Measurements from ENCODE around the gene UTP25.

DNA sequence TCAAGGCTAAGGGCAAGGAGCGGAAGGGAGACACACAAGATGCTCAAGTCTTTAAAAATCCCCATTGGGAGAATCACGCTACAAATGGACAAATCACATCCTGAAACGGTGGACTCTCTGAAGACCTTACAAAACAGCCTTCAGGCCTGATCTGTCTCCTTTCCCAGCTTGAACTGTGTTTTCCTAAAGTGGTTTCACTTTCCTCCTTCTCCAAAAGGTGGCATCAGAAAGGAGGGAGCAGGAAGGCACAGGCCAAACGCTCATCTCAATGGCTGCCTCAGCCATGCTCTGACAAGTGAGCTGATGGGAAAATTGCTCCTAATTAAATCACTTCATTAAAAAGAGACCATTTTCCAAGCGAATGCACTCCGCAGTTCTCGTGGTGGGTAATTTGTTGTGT is 47.7 kb downstream of the UTP25 start:
- no peak for TF ChIP-seq CTCF (IDR thresholded peaks at IDR 0.05)
- no peak for TF ChIP-seq POLR2AphosphoS5 (IDR thresholded peaks at IDR 0.05)
